ENCODE measurements around the gene RRAGD. TPM values are rescaled to one million over a fixed set of nuclear protein-coding genes. Genes with fewer than 3 reads are reported as not detected.
A peak's percentile ranks its signal among the peaks of the same experiment; 100 is the strongest.

RRAGD gene
- polyA plus RNA-seq, 1 experiment: not detected

DNA sequence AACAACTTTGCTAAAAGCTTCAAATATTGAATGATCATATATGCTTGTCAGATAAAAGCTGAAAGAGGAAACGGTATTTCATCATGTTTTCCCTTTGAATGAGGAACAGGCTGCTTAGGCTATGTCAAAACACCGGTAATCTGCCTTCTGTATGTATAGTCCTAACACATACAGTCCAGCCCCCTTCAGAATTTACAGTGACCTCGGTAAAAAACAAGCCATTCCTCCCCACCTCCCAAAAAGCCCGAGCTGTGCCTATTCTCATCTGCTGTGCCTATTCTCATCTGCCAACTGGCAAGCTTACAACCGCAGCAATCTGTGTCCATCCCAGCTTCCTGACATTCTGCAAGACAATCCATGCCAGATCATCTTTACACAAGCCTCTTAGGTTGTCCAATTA lies 32.8 kb downstream of the RRAGD start:
- Histone ChIP-seq H3K36me3 (ENCODE audit: control insufficient read depth, insufficient read depth, low read length) (no peaks in the 10 kb centered on the region), H3K4me3 (ENCODE audit: low read depth, low read length) (no peak overlapping the region), H3K27me3 (ENCODE audit: control insufficient read depth, insufficient read depth, low read length) (peaks cover 3% of the 10 kb centered on the region)
- DNase-seq (ENCODE audit: low read depth): no peak
- TF ChIP-seq, protein P1, sequence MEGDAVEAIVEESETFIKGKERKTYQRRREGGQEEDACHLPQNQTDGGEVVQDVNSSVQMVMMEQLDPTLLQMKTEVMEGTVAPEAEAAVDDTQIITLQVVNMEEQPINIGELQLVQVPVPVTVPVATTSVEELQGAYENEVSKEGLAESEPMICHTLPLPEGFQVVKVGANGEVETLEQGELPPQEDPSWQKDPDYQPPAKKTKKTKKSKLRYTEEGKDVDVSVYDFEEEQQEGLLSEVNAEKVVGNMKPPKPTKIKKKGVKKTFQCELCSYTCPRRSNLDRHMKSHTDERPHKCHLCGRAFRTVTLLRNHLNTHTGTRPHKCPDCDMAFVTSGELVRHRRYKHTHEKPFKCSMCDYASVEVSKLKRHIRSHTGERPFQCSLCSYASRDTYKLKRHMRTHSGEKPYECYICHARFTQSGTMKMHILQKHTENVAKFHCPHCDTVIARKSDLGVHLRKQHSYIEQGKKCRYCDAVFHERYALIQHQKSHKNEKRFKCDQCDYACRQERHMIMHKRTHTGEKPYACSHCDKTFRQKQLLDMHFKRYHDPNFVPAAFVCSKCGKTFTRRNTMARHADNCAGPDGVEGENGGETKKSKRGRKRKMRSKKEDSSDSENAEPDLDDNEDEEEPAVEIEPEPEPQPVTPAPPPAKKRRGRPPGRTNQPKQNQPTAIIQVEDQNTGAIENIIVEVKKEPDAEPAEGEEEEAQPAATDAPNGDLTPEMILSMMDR (IDR thresholded peaks at IDR 0.05; ENCODE audit: insufficient read depth, low read depth, low read length): no peak
- ChIA-PET CTCF (interaction anchor here (0.6 to 1.5 kb wide), 4 partner anchors 10 to 395 kb away, joined by 3 to 4 read pairs (median 3); no protein-coding TSS in a partner anchor), POLR2A (no interaction called here)

DNA sequence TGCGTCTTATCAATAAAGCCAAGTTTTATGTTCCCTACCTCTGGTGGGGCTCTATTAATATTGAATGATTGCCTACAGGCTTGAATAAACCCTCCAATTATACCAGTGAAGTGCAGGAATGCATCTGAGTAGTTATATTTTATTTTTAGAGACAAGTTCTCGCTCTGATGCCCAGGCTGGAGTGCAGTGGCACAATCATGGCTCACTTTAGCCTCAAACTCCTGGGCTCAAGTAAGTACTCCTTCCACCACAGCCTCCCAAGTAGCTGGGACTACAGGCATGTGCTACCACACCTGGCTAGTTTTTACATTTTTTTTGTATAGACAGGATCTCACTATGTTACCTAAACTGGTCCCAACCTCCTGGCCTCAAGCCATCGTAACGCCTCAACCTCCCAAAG lies 33.4 kb downstream of the RRAGD start:
- ChIA-PET POLR2A (no interaction called here), CTCF (interaction anchor here (0.6 to 1.5 kb wide), 3 partner anchors 9 to 16 kb away, joined by 3 to 4 read pairs (median 3); no protein-coding TSS in a partner anchor)
- TF ChIP-seq, protein P1 (IDR thresholded peaks at IDR 0.05; ENCODE audit: insufficient read depth, low read depth, low read length): no peak
- Histone ChIP-seq H3K36me3 (ENCODE audit: control insufficient read depth, insufficient read depth, low read length) (no peaks in the 10 kb centered on the region), H3K27me3 (ENCODE audit: control insufficient read depth, insufficient read depth, low read length) (peaks cover 3% of the 10 kb centered on the region), H3K4me3 (ENCODE audit: low read depth, low read length) (no peak overlapping the region)
- DNase-seq (ENCODE audit: low read depth): no peak

DNA sequence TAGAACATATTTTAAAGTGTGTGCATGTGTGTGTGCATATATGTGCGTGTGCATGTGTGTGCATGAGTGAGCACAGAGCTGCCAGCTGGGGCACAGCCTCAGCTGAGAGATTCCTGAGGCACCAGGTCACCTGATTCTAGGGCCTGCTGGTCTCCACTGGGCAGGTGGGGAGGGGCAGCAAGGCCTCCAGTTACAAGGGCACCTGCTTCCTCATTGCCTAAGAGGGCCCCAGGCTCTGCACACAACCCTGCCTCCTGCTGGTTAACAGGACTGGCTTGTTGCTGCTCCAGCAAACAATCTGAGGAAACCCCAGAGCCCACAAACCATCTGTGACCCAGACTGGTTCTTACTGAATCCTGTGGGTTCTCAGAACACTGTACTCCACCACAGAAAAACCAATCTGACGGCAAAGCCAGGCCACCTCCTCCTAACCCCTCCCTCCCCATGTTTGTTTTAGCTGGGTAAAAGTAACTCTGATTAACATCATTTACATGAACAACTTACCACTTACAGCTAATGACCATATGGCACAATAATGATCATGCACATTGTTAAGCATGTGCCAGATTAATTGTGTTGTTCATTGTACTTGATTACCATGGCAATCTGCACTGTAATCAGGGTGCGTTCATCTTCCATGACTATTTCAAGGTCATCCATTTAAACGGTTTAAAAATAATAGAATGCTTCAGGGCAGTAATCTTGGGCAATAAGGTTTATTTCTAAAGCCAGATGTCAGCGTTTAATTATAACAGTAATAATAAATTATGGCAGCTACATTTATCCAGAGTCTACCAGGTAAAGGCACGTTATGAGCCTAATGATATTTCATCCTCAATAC lies 36.4 kb downstream of the RRAGD start:
- POLR2A ChIA-PET: no interaction called here
- peaks cover 3% of the 10 kb centered on the region for H3K27me3 ChIP-seq (ENCODE audit: control insufficient read depth, insufficient read depth, low read length)
- no peak for DNase-seq (ENCODE audit: low read depth)
- H3K36me3 ChIP-seq (ENCODE audit: control insufficient read depth, insufficient read depth, low read length): no peaks in the 10 kb centered on the region
- H3K4me3 ChIP-seq (ENCODE audit: low read depth, low read length): no peak overlapping the region
- CTCF ChIA-PET: interaction anchor here (1.0 to 1.5 kb wide), 4 partner anchors 10 to 393 kb away, joined by 3 to 5 read pairs (median 4); no protein-coding TSS in a partner anchor
- TF ChIP-seq, protein P1 (IDR thresholded peaks at IDR 0.05; ENCODE audit: insufficient read depth, low read depth, low read length): peak; percentile 17; the same call in 1 of the 2 replicates

DNA sequence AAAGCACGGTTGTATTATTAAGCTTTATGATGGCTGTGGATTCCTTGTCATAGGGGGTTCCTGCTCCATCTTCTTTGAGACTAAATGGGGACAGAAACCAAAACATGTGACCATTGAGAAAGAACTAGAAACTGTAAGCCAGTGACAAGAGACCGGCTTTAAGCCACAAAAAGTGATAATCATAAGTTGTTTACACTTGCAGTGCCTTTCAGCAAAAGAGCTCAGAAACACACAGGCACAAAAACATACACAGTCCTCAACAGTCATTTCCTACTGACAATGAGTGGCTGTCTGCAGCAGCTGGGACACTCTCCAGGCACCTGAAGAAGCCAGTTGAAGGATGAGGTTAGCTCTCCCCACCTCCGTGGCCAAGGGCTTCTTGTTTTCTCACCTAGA lies 39.6 kb downstream of the RRAGD start:
- H3K36me3 ChIP-seq (ENCODE audit: control insufficient read depth, insufficient read depth, low read length): no peaks in the 10 kb centered on the region
- H3K4me3 ChIP-seq (ENCODE audit: low read depth, low read length): no peak overlapping the region
- ChIA-PET POLR2A (no interaction called here), CTCF (interaction anchor here (0.7 to 2.3 kb wide), 32 partner anchors 8 to 409 kb away, joined by 3 to 23 read pairs (median 4); partner anchors contain the start of gene RNGTT)
- peaks cover 3% of the 10 kb centered on the region; the same call in 1 of the 2 replicates for H3K27me3 ChIP-seq (ENCODE audit: control insufficient read depth, insufficient read depth, low read length)
- TF ChIP-seq, protein P1 (IDR thresholded peaks at IDR 0.05; ENCODE audit: insufficient read depth, low read depth, low read length): no peak
- DNase-seq (ENCODE audit: low read depth): no peak

DNA sequence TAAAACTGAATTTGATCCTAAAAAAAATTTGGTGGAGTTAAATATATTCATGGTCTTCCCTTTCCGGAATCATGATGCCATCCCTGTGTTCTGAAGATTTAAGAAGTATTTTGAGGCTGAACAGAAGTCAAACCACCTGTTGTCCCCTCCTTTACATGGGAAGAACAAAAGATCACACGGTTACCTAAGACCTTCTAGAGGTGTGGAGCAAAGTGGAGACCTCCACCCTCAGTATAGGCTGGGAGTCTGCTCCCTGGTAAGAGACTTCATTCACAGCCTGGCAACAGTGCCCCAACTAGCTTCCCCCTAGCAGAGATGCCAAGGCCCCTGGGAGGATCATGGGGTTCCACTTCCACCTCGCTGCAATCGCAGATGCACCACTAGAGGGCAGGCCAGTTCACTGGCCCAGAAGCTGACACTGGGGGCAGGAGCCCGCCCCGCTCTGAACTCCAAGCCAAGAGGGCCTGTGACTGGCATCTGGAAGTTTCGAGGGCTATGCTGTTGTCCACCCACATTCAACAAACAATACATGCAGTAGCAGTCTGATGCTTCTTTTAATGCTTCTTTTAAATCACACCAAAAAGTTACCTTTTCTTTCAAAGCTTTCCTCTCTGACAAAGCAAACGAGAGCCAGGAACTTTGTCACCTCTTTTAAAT lies 40.1 kb downstream of the RRAGD start:
- POLR2A ChIA-PET: no interaction called here

More for the DNA sequence above, 40.1 kb downstream of the RRAGD start:
- H3K27me3 ChIP-seq (ENCODE audit: control insufficient read depth, insufficient read depth, low read length): peaks cover 3% of the 10 kb centered on the region; the same call in 1 of the 2 replicates
- no peak overlapping the region for H3K4me3 ChIP-seq (ENCODE audit: low read depth, low read length)
- CTCF ChIA-PET: interaction anchor here (0.5 to 2.3 kb wide), 38 partner anchors 9 to 1107 kb away, joined by 3 to 23 read pairs (median 4); partner anchors contain the start of gene RNGTT
- TF ChIP-seq, protein P1 (IDR thresholded peaks at IDR 0.05; ENCODE audit: insufficient read depth, low read depth, low read length): peak; percentile 98
- no peak for DNase-seq (ENCODE audit: low read depth)
- H3K36me3 ChIP-seq (ENCODE audit: control insufficient read depth, insufficient read depth, low read length): no peaks in the 10 kb centered on the region
